GM21619 (cell line): Measurements from ENCODE around the gene TCF7L2.

Experiments
- ATAC-seq: cut with Tn5 transposase; IDR thresholded peaks from one replicate; pipeline ENCODE4 v1.9.1; 2021; ENCODE audit not compliant: unreplicated experiment

The TCF7L2 gene

GRCh38 chr10:113115556-113115955 lies 165.5 kb downstream of the TCF7L2 start:
- no peak for ATAC-seq

GRCh38 chr10:113118882-113119281 lies 168.8 kb downstream of the TCF7L2 start:
- no peak for ATAC-seq

GRCh38 chr10:113119801-113120200 lies 169.8 kb downstream of the TCF7L2 start:
- ATAC-seq = no peak

- no peak for ATAC-seq
These were observed 171.1 kb downstream of the TCF7L2 start for GRCh38 chr10:113121153-113121552.

DNA sequence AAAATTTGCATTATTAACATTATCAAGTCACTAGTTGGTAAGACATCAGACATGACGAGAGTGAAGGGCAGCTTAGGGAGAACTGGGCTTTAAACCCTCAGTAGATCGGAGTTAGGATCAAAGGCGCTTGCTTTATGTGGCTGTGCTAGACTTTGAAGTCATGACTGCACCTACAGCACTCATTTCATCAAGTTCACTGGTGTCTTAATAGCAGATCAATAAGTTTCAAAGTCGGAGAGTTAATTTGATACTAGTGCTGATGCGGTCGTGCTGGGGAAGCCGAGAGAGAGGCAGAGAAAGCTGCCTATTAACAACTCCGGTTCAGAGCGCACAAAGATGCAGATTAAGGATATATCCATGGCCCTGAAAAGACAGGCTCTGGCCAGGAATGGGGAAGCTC lies 172.9 kb downstream of the TCF7L2 start:
- no peak for ATAC-seq

DNA sequence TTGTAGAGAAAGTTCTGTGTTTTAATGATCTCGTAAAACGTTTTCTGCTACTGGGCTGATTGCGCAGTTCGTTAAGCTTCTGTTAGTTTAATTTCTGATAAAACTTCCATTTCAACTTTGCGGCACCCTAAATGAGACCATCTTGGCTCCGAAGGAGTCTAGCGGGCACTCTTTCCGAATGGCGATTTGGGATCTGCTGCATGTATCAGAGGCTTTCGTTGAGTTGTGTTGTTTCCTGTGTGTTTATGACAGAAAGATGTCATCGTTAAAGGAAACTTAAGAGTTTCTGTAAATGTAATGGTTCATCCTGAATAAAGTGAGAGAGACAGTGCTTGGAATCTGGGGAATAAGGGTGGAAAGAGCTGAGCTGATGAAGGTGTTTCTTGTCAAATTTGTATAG lies 174.7 kb downstream of the TCF7L2 start:
- ATAC-seq = no peak

DNA sequence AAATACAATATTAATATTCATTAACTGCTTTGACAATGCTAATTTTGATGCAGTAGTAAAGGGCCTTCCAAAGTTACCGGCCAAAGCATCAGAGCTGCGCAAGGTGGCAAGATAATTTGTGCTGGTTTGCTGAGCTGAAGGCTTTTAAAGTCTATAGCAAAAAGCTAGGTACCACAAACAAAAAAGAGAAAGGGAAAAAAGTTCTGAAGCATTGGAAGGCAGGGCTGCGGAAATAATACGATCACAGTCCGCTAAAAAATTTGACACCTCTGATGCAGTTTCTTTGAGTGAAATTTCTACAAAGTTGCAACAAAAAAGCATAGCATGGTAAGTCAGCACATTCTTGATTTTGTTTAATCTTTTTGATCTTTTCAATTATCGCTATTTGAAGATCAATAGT lies 175.6 kb downstream of the TCF7L2 start:
- ATAC-seq = no peak

DNA sequence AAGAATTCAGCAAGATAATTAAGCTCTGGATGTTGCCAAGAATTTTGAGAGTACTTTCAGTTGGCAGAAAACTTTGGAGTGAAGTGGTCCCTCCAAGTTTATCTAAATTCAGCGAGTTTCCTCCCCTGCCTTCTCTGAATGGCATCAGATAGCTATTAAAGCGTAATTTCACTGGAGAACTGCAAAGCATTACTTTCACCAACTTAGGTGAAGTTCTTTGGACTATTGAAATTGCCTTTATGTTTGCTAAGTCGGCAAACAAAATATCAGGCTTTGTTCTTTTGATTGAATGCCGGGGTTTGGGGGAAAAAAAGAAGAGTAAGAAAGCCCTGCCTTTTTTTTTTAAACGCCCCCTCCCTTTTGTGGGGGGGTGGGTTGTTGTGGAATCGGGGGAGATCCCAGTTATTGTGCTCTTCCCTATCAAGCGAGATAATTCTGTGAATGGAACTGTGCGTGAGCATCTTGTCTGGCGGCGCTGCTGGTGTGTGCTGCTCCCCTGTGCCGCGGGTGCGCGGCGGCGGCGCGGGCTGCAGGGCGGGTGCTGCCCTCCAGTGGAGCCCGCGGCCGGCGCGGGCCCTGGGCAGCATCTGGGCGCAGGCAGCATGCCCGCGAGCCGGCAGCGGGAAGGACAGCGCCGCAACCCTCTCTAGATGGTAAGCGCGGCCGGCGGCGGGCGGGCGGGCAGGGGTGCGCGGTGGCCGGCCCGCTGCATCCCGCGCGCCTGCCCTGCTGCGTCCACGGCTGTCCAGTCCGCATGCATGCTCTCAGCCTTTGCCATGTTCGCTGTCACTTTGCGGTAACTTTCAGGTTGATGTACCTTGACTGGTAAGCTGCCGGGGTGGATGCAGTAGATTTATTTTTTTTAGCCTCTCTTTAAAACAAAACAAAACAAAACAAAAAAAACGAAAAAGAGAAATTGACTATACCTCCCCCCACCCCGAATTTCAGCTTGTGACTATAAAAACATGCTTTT lies 176.5 kb downstream of the TCF7L2 start:
- ATAC-seq = no peak

DNA sequence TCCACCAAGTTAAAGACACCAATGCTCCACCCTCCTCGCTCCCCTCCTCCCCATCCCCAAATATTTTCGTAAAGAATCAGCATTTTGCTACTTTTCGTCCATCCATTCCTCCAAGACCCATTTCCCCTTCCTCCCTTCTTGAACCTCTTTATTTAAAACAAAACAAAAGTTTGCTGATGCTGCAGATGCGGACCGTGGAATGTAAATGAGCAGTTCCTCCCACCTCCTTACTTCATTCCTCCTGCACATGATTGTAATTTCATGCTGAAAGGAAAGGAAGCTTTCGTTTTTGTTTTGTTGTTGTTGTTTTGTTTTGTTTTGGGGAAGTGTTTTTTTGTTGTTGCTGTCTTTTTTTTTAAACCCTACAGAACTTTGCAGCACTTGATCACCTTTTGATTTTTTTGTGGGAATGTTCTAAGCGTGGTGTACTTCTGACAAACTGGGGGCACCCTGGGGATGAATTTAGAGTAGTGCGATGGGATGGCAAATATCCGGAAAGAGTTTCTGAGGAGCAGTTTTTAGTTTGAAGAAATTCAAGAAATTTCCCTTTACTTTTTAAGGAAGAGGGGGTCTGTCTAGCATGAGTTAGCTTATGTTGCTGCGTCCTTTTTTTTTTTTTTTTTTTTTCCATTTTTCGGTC lies 177.3 kb downstream of the TCF7L2 start:
- no peak for ATAC-seq

GRCh38 chr10:113127901-113128283 lies 177.8 kb downstream of the TCF7L2 start:
- ATAC-seq = no peak

DNA sequence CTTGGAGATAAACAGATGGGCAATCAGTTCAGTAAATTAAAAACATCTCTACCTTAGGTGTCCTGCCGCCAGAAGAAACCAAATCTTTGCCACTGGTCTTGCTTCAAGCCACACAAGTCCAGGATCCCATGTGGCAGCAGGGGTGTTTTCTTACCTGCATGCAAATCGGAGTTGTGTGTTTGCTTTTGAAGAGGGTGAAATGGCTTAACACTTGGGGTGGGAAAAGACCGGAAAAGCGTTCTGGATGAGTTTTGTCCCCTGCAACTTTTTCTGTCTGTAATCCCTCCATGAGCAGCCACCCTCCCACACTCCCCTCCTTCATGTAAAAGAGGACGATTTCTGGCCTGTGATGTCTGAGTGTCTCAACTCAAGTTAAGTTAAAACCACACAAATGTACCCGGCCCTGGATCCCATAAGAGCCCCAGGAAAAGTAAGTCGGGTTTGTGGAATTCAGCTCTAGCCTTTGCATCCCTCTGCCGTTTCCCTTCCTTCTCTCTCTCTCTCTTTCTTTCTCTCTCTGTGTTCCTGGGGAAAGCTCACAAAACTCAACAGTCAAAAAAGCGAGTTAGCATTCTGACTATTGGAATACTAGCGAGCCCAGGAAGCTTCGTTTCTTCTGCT lies 178.5 kb downstream of the TCF7L2 start:
- no peak for ATAC-seq

DNA sequence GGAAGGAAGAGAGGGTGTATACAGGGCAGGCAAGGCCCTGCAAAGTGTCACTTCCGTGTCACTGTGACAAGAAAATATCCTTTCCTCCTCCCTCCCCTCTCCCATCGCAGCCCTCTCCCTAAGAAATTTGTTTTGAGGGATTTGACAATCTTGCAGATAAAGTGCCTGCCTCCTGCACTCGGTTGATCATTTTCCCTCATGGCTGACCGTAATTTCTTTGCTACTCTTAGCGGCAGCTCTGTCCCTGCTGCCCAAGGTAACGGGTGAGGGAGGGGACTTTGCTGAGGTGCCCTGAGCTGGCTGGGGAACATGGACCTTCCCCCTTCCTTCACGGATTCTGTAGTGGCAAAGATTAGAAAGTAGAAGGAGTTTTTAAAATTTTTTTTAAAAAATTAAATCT lies 179.1 kb downstream of the TCF7L2 start:
- ATAC-seq = no peak

- ATAC-seq = no peak
These were observed 180.1 kb downstream of the TCF7L2 start for GRCh38 chr10:113130014-113130641.

- no peak for ATAC-seq
These were observed 181.7 kb downstream of the TCF7L2 start for GRCh38 chr10:113131613-113132261.

DNA sequence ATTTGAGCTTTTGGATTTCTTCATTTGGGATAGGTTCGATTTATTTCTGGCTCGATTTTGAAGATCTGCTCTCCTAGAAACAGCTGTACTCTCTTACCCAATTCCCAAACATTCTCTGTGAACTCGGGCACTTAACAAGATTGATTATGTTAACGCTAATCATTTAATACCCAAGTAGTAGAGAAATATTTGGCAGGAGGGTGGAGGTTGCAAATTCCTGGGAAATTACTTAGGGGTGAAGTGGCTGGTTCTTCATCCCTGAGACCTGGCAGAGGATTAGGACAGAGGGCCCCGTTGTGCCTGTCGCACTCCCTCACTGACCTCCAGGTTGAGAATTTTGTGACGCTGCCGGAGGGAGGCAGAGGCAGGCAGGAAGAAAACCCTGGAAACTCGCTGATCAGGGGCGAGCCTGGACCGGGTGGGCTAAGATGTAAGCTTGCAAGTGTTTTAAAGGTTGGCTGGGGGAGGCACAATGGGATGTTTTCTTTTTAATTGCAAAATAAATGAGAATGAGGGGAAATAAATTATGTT lies 182.6 kb downstream of the TCF7L2 start:
- ATAC-seq = no peak

- no peak for ATAC-seq
These were observed 183.6 kb downstream of the TCF7L2 start for GRCh38 chr10:113133497-113134115.

GRCh38 chr10:113135025-113135424 lies 185.0 kb downstream of the TCF7L2 start:
- no peak for ATAC-seq

GRCh38 chr10:113137941-113138685 lies 188.1 kb downstream of the TCF7L2 start:
- ATAC-seq = no peak

DNA sequence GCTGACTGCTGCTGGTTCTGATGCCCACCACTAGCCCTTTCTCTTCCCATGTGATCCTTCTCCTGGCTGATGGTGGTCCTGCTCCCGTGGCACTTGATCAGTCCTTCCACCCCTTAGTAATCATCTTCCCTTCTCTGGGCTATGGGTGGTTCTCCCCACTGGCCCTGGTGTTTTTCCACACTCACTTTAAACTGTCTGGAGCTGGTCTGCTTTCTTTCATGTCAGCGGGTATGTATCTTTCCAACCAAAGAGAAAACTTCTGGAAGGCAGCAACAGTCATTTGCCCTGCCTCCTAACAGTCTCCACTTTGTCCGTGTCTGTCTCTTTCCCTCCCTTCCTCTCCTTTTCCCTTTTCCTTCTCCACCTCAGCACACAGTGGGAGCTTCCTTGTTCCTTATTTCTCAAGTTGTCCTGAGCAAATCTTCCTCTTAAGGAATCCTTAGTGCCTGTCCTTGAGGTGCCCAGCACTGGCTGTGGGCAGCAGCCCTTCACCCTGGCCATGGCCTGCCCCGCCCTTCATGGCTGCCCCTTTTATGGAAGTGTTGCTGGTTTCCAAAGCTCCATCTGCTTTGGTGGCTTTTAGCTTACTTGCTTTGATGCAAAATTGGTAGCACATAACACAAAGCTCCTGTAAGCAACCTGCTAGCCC lies 189.0 kb downstream of the TCF7L2 start:
- ATAC-seq = no peak
